NCI-H1417 (cell line): ENCODE data around the gene SLC6A12.

Experiments used
- DNase-seq, 3 experiments: peaks; one replicate each; lab custom pipeline; 2025; lab: John Stamatoyannopoulos, UW

The SLC6A12 gene

DNA sequence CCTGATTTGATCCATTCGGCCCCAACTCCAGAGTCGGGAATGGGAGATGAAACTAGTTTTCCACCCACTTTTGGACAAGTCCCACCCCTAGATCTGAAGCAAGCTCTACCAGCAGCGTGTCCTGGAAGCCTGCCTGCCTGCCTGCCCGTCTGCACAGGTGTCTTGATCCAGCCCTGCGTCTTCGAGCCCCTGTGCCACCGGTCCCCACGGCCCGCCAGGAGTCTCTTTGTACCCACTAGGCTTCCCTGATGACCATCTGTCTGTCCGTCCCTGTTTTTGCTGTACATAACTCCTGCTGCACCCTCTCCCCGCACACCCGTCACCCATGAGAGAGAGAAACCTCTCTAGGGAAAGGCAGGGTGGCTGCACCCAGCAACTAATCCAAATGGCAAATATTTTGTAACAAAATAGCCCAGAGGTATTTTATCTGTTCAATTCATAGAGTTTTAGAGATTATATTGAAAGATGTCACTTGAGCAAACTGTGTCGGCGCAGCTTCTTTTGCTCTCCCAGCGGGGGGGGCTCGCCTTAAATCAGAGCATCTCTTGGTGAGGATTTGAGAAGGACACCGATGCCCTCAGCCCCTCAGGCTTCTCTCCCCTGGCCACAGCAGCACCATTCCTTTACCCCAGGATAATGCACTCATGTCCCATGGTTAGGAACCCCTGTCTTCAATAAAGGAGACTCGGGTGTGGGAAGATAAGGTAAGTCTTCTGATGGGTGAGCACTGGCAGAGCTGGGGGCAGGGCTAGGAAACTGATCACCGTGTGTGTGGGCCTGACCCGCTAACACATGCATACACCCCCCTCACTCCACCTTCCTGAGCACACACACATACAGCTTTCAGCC, 35.8 kb downstream of the SLC6A12 start:
- no peak for DNase-seq

DNA sequence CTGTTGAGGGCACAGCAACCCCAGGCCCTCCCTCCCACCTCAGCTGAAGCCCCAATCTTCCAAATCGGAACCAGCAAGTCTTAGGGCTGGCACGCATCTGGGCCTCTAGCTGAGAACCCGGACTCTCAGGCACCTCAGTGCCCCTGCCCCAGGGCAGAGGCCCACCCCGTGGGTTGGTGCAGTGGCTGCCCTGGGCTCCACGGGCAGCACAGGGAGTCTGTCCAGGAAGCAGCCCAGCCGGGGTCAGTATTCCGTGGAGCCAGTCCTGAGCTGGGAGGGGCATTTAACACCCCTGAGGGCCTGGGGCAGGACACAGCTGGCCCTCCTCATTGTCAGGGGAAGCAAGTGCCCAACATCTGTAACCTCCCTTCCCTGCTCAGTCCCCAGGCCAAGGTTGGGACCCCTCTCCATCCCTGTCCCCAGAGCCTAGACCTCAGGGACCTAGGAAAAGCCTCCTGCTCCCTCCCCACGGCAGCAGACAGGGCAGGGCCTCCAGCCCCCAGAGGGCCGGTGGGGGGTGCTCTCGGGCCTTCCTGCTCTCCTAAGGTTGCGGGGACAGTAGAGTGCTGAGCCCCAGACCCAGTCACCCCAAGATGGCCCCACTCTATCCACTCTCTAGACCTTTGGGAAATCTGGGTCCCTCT, 36.5 kb downstream of the SLC6A12 start:
- DNase-seq, result no peak

GRCh38 chr12:176321-177181, 37.4 kb downstream of the SLC6A12 start:
- no peak for DNase-seq

GRCh38 chr12:175759-176158, 38.2 kb downstream of the SLC6A12 start:
- DNase-seq, result no peak

DNA sequence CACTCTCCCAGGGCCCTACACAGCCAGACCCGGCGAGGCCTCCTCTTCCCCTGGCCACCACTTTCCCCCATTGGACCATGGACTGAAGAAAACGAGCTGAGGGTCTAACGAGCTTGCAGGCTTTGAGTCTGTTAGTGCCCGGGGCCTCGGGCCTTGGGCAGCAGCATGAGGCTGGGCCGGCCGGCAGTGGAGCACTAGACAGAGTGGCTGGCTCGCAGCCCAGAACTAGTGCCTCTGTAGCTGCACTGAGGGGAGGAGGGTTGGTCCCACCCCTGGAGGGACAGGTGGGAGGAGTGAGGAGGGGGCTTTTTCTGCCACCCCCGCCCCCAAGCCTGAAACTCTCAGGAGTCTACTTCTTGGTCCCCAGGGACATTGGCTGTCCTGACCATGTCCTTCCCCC, 38.7 kb downstream of the SLC6A12 start:
- DNase-seq, result peak in 1 of 3 experiments; percentile 13

GRCh38 chr12:174596-174995, 39.4 kb downstream of the SLC6A12 start:
- peak in 1 of 3 experiments; percentile 23 for DNase-seq

DNA sequence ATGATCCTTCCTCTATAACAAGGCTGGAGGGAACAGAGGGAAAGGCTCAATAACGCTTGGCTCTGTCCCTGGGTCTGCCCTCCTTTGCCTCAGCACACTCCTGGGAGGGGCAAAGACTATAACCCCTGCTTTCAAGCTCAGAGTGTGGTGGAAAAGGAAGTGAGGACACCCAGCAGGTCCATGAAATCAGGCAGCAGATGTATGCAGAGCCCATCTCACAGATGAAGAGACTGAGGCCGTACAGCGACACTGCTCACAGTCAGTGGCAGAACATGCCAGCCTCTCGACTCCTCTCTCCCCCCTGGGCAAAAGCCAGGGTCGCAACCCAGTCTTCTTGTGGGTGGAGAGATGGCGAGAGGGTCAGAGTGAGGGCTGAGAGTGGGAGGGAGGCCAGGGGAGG, 39.8 kb downstream of the SLC6A12 start:
- DNase-seq, result no peak

DNA sequence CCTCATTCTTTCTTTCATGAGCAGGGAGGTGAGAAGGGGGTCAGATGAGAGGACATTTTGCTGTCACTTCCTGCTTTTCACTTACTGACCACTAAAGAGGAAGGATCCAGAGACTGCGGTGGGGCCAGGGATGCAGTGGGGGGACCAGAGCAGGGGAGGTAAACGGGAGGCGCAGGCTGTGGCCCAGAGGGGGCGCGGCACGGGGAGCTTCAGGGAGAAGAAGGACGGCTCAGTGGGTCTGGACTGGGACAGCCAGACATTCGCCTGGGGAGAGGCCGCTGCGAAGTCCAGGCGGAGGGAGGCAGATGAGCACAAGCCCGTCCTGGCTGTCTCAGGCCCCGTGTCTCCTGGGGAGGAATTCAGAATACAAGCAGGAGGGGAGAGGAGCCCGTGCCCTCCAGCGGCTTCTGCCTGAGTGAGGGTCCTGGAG, 41.2 kb downstream of the SLC6A12 start:
- DNase-seq, result no peak

DNA sequence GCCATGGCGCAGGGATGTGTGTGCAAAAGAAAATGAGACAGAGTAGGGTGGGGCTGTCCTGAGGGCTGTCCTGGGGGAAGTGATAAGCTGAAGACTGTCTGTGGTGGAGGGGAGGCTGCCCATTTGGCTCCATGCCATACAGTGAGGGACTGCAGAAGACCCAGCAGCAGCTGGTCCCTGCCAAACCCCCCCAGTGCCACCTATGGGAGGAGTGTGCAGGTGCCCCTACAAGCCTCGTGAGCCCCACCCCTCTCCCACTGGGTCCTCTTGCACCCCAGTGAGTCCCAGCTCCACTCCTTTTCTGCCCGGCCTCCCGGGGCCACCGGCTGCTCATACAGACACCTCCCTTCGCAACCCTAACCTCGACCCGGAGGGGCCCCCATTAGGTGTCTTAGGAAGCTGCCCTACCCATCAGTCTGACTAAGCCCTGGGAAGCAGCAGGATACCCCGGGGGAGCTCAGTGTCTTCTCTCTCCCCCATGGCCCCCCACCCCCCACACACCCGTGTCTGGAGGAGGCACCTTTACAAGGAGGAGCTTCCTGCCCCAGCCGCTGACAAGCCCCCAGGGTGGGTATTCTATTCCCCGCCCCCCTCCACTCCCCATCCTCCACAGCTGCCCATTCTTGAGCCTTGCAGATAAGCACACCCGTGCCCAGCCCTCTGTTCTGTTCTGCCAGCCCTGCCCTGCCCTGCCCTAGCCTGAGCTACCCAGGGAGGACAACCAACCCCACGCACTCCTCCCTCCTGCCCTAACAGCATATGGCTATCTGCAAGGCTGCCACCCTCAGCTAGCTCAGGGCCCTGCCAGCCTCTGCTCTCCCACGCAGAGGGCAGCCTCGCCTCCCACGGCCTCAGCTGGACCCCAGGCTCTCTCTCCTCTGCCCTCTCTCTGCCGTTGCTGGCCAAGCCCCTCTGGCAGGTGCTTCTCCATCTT, 41.9 kb downstream of the SLC6A12 start:
- peak in 1 of 3 experiments; percentile 32 for DNase-seq

DNA sequence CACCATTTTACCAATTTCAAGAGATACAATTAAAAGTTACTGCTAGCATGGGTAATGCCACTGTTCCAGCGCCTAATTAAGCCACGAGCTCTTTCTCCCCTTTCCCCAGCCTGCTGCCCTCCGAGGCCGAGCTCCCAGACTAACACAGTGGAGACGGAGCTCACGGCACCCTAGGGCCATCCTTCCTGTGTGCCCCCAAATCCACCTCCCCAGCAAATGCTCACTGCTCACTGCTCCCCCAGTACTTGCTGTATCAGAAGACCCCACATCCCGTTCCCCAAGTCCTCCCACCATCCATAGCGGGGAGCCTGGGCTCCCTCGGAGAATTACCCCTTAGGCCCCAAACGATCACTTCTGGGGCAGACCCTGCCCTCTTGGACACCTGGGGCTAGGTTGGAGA, 42.7 kb downstream of the SLC6A12 start:
- DNase-seq, result no peak

GRCh38 chr12:170371-171225, 43.4 kb downstream of the SLC6A12 start:
- DNase-seq, result peak in 2 of 3 experiments; percentile 46 to 72

DNA sequence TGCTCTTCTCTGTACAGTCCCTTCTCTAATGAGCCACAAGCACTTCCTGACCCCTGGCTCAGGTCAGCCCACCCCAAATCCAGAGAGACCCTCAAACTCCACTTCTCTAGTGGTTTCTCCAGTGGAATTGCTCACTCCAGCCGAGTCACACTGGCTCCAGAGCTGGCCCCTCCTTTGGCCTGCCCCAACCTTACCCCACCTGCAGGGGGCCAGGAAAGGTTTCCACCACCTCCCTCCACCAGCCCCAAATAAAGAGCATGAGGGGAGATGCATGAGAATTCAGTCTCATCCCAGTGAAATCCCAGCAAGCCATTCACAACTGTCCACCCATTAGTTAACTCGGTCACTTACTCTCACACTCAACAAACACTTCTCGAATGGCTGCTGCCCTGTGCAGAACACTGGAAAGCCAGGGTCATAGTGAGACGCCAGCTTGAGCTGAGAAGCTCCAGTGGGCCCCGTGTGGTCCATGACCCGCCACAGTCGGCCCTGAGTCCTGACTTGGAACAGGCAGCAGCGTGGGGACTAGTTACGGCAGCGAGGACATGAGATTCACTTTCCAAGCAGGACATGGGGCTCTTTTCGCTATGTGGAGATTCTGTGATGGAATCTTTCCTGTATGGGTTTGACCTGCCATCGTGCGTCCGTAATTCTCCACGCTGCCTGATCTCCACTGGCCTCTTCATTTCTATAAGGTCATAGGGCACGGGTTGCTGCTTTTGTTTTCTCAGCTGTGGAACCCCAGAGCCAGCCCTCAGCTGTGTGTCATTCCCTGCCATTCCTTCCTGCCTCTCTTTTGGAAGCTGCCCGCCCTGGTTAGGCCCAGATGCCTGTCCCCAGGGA, 44.2 kb downstream of the SLC6A12 start:
- DNase-seq, result no peak

DNA sequence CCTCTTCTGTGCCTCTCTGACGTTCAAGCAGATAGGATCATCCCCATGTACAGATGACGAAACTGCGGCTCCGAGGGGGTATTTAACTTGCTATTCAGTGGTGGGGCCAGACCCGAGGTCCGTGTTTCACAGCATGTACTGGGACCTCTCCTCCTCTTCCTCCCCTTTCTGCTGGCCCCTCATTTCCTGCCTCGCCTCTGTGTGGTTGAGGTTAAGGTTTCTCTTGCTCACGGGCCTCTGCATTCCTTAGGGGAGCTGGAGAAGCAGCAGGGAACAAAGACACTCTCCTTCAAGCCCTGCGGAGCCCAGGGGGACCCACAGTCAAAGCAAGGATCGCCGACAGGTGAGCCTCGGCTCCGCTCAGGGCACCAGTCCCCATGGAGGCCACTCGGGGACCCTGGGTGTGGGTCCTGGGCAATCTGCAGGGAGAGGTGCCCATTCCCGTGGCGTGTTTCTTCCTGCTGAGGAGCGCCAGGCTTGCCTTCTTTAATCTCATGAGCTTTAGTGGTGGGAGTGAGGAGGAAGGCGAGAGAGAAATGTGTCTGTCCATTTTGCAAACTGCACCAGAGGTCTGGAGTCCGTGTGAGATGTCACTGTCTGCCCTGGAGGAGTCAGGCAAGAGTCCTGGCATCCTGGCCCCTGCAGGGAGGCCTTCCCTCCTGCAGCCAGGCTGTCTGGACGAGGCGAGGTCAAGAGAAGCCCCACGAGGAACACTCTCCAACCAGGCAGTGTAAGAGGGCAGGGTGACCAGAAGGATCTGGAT, 45.0 kb downstream of the SLC6A12 start:
- no peak for DNase-seq

DNA sequence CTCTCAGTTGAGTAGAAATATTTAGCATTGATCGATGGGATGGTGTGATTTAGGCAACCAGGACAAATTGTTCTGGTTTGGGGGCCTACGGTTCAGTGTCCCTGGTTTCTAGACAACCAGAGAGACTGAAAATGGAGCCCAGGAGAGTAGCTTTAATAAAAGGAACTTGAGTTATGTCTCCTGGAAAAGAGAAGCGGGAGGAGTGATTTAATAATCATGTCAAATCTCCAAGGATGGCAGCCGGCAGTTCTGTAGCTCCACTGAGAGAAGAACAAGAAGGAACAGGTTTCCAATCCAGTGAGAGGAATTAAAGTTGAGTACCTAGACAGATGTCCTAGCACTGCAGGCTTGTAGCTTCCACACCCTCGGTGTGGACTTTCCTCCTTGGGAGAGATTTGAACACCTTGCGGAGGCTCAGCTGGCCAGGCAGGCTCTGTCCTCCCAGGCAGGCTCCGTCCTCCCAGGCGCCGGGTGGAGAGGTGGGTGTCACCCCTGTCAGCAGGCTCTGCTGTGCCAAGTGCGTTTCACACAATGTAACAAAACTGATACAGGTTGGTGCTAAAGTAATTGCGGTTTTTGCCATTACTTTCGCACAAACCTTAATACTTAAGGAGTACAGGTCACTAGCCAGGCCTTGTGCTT, 45.9 kb downstream of the SLC6A12 start:
- no peak for DNase-seq

- no peak for DNase-seq
Measured at GRCh38 chr12:166425-167075, 47.4 kb downstream of the SLC6A12 start.

GRCh38 chr12:165862-166368, 48.0 kb downstream of the SLC6A12 start:
- no peak for DNase-seq

DNA sequence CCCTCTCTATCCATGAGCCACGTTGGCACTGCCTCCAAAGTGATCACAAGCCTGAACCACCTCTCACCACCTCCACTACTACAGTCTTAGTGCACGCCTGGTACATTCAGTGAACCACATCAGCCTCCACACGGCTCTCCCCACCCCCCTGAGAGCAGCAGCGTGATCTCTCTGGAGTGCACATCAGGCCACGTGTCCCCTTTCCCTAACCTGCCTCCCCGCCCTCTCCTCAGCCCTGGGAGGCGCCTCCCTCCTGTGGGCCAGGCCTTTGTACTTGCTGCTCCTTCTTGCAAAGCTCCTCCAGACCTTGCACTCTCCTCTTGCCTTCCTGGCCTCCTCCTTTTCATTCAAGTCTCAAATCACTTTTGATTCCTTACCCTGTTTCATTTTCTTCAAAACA, 49.8 kb downstream of the SLC6A12 start:
- DNase-seq, result peak in 1 of 3 experiments; percentile 72
